ENCODE measurements around the gene INSM2. TPM values are rescaled to one million over a fixed set of nuclear protein-coding genes. Genes with fewer than 3 reads are reported as not detected.
A peak's percentile ranks its signal among the peaks of the same experiment; 100 is the strongest.

Gene INSM2
- total RNA-seq, 1 donor from 2014 or later, result not detected

- H3K27me3 Mint-ChIP-seq (ENCODE audit: low read depth, unreplicated experiment), result peaks cover 46% of the 10 kb centered on the region
Measured at GRCh38 chr14:35534208-35534872, 376 bp downstream of the INSM2 start.

GRCh38 chr14:35534873-35535482 is 1.0 kb downstream of the INSM2 start:
- peak overlapping the region; percentile 91 for H3K4me2 ChIP-seq (ENCODE audit: low read length)
- Mint-ChIP-seq H3K4me3 (ENCODE audit: unreplicated experiment) (peak overlapping the region; percentile 73), H3K36me3 (ENCODE audit: low read depth, unreplicated experiment) (no peaks in the 10 kb centered on the region), H3K27ac (ENCODE audit: unreplicated experiment) (no peak overlapping the region), H3K9me3 (ENCODE audit: unreplicated experiment) (no peaks in the 10 kb centered on the region), H3K27me3 (ENCODE audit: low read depth, unreplicated experiment) (peaks cover 43% of the 10 kb centered on the region), H3K4me1 (ENCODE audit: low read depth, unreplicated experiment) (peaks cover 2% of the 10 kb centered on the region)
- H3K27me3 ChIP-seq (ENCODE audit: insufficient read depth, low read length), result peaks cover 36% of the 10 kb centered on the region
- no peak overlapping the region for H3K9ac ChIP-seq (ENCODE audit: low read length)
- no peaks in the 10 kb centered on the region for H3K36me3 ChIP-seq (ENCODE audit: insufficient read depth, low read length)
- DNase-seq (ENCODE audit: low read depth) (peak; percentile 46), FAIRE-seq (no peak)
- peaks cover 18% of the 10 kb centered on the region for H3K4me1 ChIP-seq (ENCODE audit: insufficient read depth, low read length)
- peak overlapping the region; percentile 51 for H3K4me3 ChIP-seq (ENCODE audit: insufficient read depth, low read depth, low read length)
- H3K9me3 ChIP-seq (ENCODE audit: insufficient read depth, low read depth, low read length), result no peaks in the 10 kb centered on the region
- H2AFZ ChIP-seq (ENCODE audit: low read depth, low read length), result peak overlapping the region; percentile 35
- no peaks in the 10 kb centered on the region for H3K79me2 ChIP-seq (ENCODE audit: insufficient read depth, low read length)
- peak; percentile 52 for TF ChIP-seq EZH2 (IDR thresholded peaks at IDR 0.05; ENCODE audit: insufficient read depth, low read length)
- TF ChIP-seq CTCF (IDR thresholded peaks at IDR 0.05; ENCODE audit: insufficient read depth, low read depth, low read length), result no peak
- H3K27ac ChIP-seq (ENCODE audit: low read depth, low read length), result no peak overlapping the region
- no peaks in the 10 kb centered on the region for H4K20me1 ChIP-seq (ENCODE audit: insufficient read depth, low read length)

More at GRCh38 chr14:35534208-35534872, 376 bp downstream of the INSM2 start:
- Mint-ChIP-seq H3K4me1 (ENCODE audit: low read depth, unreplicated experiment) (peaks cover 2% of the 10 kb centered on the region), H3K4me3 (ENCODE audit: unreplicated experiment) (peak overlapping the region; percentile 61), H3K36me3 (ENCODE audit: low read depth, unreplicated experiment) (no peaks in the 10 kb centered on the region), H3K27ac (ENCODE audit: unreplicated experiment) (no peak overlapping the region), H3K9me3 (ENCODE audit: unreplicated experiment) (no peaks in the 10 kb centered on the region)
- no peaks in the 10 kb centered on the region for H3K9me3 ChIP-seq (ENCODE audit: insufficient read depth, low read depth, low read length)
- H3K27me3 ChIP-seq (ENCODE audit: insufficient read depth, low read length), result peaks cover 42% of the 10 kb centered on the region
- no peak overlapping the region for H3K27ac ChIP-seq (ENCODE audit: low read depth, low read length)
- no peak for DNase-seq (ENCODE audit: low read depth)
- peak overlapping the region; percentile 54 for H3K4me3 ChIP-seq (ENCODE audit: insufficient read depth, low read depth, low read length)
- H3K4me1 ChIP-seq (ENCODE audit: insufficient read depth, low read length), result peaks cover 18% of the 10 kb centered on the region
- no peaks in the 10 kb centered on the region for H3K79me2 ChIP-seq (ENCODE audit: insufficient read depth, low read length)
- FAIRE-seq, result no peak
- peak overlapping the region; percentile 91 for H3K4me2 ChIP-seq (ENCODE audit: low read length)
- peak overlapping the region; percentile 93 for H2AFZ ChIP-seq (ENCODE audit: low read depth, low read length)
- no peak for TF ChIP-seq EZH2 (IDR thresholded peaks at IDR 0.05; ENCODE audit: insufficient read depth, low read length)
- TF ChIP-seq CTCF (IDR thresholded peaks at IDR 0.05; ENCODE audit: insufficient read depth, low read depth, low read length), result no peak
- no peaks in the 10 kb centered on the region for H3K36me3 ChIP-seq (ENCODE audit: insufficient read depth, low read length)
- H4K20me1 ChIP-seq (ENCODE audit: insufficient read depth, low read length), result no peaks in the 10 kb centered on the region
- H3K9ac ChIP-seq (ENCODE audit: low read length), result no peak overlapping the region
